ENCODE results near the gene MYO15A.

DNA sequence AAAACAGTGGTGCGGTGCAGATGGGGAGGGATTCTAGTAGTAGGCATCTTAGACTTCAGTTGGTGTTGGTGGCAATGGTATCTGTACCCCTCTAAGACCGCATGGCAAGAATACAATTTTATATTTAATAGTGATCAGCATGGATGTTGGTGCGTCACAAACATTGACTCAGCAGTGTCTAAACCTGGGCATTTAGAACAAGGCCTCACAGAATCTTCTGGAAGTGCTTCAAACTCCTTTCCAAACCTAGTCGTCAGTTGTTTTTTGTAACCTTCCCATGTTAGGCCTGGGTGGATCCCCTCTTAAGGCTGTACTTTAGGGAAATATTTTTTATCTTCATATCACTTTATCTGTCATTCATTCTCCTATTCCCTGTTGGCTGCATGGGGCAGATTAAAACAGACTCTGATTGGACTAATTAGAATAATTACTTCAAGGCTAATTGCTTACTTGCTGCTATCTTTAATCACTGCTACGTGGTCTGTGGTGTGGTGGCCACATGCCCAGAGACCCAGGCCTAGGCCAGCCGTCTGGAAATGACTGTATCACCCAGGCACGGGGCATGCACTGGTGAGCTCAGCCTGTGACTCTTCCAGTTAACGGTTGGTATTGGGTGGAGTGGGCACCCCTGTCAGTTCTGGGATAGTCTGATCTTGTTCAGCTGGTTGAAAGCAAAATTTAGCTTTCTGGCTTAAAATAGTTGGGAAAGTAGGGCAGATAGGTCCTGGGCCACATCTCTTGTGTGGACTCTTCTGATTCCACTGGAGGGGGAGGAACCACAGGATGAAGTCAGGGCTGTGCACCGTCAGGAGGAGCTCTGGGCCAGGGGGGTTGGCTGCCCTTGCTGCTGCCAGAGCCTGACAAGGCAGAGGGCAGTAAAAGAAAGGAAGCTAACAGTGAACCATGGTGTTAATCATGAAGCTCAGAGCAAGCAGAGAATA, 79.5 kb downstream of the MYO15A start:
- TF ChIP-seq CTCF (IDR thresholded peaks at IDR 0.05) (no peak), POLR2A (IDR thresholded peaks at IDR 0.05) (no peak), EP300 (IDR thresholded peaks at IDR 0.05; ENCODE audit: low read depth) (no peak), POLR2AphosphoS5 (IDR thresholded peaks at IDR 0.05) (no peak)
